Calu3 (cell line): ENCODE measurements around the gene TMEM167A. TPM values are rescaled to one million over a fixed set of nuclear protein-coding genes. Genes with fewer than 3 reads are reported as not detected.

Experiments used
- BruUV-seq: library from RNA; stranded (reverse); fragments of 400-500 nt; replicated peaks from 2 replicates; lab custom pipeline; 2021; lab: Mats Ljungman, UMichigan
- CTCF ChIA-PET: fragments of 300-600 bp; sonication (Branson Sonifier 250); formaldehyde crosslinking; loops from one replicate; lab custom pipeline; 2022; ENCODE audit warnings: antibody characterized with exemption; lab: Charles Lee
- DNase-seq: peaks from one replicate; pipeline ENCODE4 v3.0.0; 2022
- H3K27ac Mint-ChIP-seq: one replicate; pipeline ENCODE4 v1.8.0; 2022; ENCODE audit warnings: mixed read lengths; ENCODE audit not compliant: unreplicated experiment
- H3K27me3 Mint-ChIP-seq: one replicate; pipeline ENCODE4 v1.8.0; 2022; ENCODE audit warnings: mixed read lengths; ENCODE audit not compliant: unreplicated experiment
- H3K36me3 Mint-ChIP-seq: one replicate; pipeline ENCODE4 v1.8.0; 2022; ENCODE audit warnings: mild to moderate bottlenecking, moderate library complexity, mixed read lengths; ENCODE audit not compliant: insufficient read depth, unreplicated experiment
- H3K4me1 Mint-ChIP-seq: one replicate; pipeline ENCODE4 v1.8.0; 2022; ENCODE audit warnings: mild to moderate bottlenecking, low read depth, mixed read lengths; ENCODE audit not compliant: unreplicated experiment
- H3K4me3 Mint-ChIP-seq: one replicate; pipeline ENCODE4 v1.8.0; 2022; ENCODE audit warnings: mild to moderate bottlenecking, low read depth, moderate library complexity, mixed read lengths; ENCODE audit not compliant: unreplicated experiment
- H3K9me3 Mint-ChIP-seq: one replicate; pipeline ENCODE4 v1.8.0; 2022; ENCODE audit warnings: low read depth, mixed read lengths; ENCODE audit not compliant: unreplicated experiment
- CTCF ChIP-seq: fragments of 200-600 bp; IDR thresholded peaks from one replicate; pipeline ENCODE4 v1.8.0; 2022; ENCODE audit warnings: antibody characterized with exemption; ENCODE audit not compliant: unreplicated experiment
- intact Hi-C: fragments of 100-400 bp; cut with micrococcal nuclease; formaldehyde crosslinking; loops from one replicate; pipeline ENCODE4 v1.10.0; 2022; ENCODE audit not compliant: unreplicated experiment
- total RNA-seq: library from RNA; stranded (reverse); gene quantifications from 2 replicates; pipeline ENCODE4 v1.2.3, GENCODE V29; 2022

TMEM167A gene
- total RNA-seq, 1 experiment from 2014 or later: 165 TPM

- Mint-ChIP-seq H3K4me1 (no peaks in the 10 kb centered on the region), H3K27me3 (no peaks in the 10 kb centered on the region), H3K4me3 (no peak overlapping the region), H3K9me3 (no peaks in the 10 kb centered on the region), H3K36me3 (peaks cover 5% of the 10 kb centered on the region), H3K27ac (no peak overlapping the region)
- no peak for DNase-seq
- intact Hi-C loops: no loop called here
- CTCF ChIA-PET: no interaction called here
- TF ChIP-seq CTCF: no peak
- no TSS peak for BruUV-seq
These were observed 41.8 kb upstream of the TMEM167A start for GRCh38 chr5:83118976-83119375.

GRCh38 chr5:83118471-83118870, 41.3 kb upstream of the TMEM167A start:
- CTCF ChIA-PET: no interaction called here
- H3K9me3 Mint-ChIP-seq: no peaks in the 10 kb centered on the region
- TF ChIP-seq CTCF: no peak
- intact Hi-C loops: no loop called here
- H3K4me1 Mint-ChIP-seq: no peaks in the 10 kb centered on the region
- no peak overlapping the region for H3K4me3 Mint-ChIP-seq
- peaks cover 5% of the 10 kb centered on the region for H3K36me3 Mint-ChIP-seq
- no peak overlapping the region for H3K27ac Mint-ChIP-seq
- BruUV-seq: no TSS peak
- no peak for DNase-seq
- no peaks in the 10 kb centered on the region for H3K27me3 Mint-ChIP-seq

- CTCF ChIA-PET: no interaction called here
- no peak for TF ChIP-seq CTCF
- H3K4me1 Mint-ChIP-seq: no peaks in the 10 kb centered on the region
- H3K9me3 Mint-ChIP-seq: no peaks in the 10 kb centered on the region
- no peaks in the 10 kb centered on the region for H3K27me3 Mint-ChIP-seq
- H3K27ac Mint-ChIP-seq: no peak overlapping the region
- peaks cover 5% of the 10 kb centered on the region for H3K36me3 Mint-ChIP-seq
- intact Hi-C loops: no loop called here
- no TSS peak for BruUV-seq
- no peak overlapping the region for H3K4me3 Mint-ChIP-seq
- DNase-seq: no peak
These were observed 38.6 kb upstream of the TMEM167A start for GRCh38 chr5:83115816-83116215.

DNA sequence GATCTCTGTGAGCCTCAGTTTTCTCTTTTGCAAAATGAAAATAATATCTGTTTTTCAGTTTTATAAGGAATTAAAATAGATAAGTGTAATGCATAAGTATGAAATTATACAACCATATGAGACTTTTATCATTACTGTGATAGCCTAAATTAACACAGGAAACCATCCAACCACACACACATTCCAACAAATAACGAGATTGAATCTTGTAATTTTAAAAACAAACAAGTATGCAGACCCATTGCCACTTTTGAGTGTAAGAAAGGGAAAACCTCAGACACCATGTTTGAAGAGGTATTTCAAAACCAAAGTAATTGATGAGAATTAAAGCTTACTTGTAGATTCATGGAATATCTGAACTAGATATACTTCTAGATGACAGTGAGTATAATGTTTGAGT, 32.2 kb upstream of the TMEM167A start:
- H3K36me3 Mint-ChIP-seq: no peaks in the 10 kb centered on the region
- TF ChIP-seq CTCF: no peak
- no peak overlapping the region for H3K4me3 Mint-ChIP-seq
- DNase-seq: no peak
- H3K27ac Mint-ChIP-seq: no peak overlapping the region
- BruUV-seq: no TSS peak
- intact Hi-C loops: no loop called here
- H3K27me3 Mint-ChIP-seq: no peaks in the 10 kb centered on the region
- CTCF ChIA-PET: interaction anchor here (1.0 kb wide), 1 partner anchor 32 kb away, joined by 4 read pairs; the partner anchor contains the start of genes TMEM167A and XRCC4
- H3K9me3 Mint-ChIP-seq: no peaks in the 10 kb centered on the region
- H3K4me1 Mint-ChIP-seq: no peaks in the 10 kb centered on the region
